K562 (cell line): ENCODE measurements around the gene RPS6KA2. TPM values are rescaled to one million over a fixed set of nuclear protein-coding genes. Genes with fewer than 3 reads are reported as not detected.

Source experiments
- ATAC-seq: fragments of 200-7000 bp; cut with Tn5 transposase; 3 replicates; pipeline ENCODE4 v1.9.1; 2020; ENCODE audit warnings: moderate library complexity
- BruUV-seq: library from RNA; stranded (reverse); fragments of 400-500 nt; replicated peaks from 2 replicates; lab custom pipeline; 2021; lab: Mats Ljungman, UMichigan
- CTCF ChIA-PET: fragments of 300-600 bp; formaldehyde crosslinking; extraction: SDS; loops from one replicate; lab custom pipeline; 2021; ENCODE audit warnings: low intra/inter-chr PET ratio; lab: Yijun Ruan, JAX
- POLR2A ChIA-PET: fragments of 300-600, 350-650 bp; sonication (Branson Sonifier 250); formaldehyde crosslinking; extraction: SDS; loops from one replicate; lab custom pipeline; 2021; ENCODE audit warnings: antibody characterized with exemption, inconsistent platforms; lab: Yijun Ruan, JAX
- DNase-seq, 4 experiments: peaks; one replicate each; pipeline versions ENCODE4 v3.0.0 to v3.0.0-alpha.2; 2011 to 2018; ENCODE audit warnings: low spot score in 3 of 4, mixed read lengths in 3 of 4; ENCODE audit errors: extremely low read depth in 1 of 4
- FAIRE-seq: peaks from 2 replicates; lab custom pipeline; 2011; peaks lifted over from hg19 to GRCh38; lab: Jason Lieb, UNC
- H2AFZ ChIP-seq: 2 replicates; pipeline ENCODE4 v1.6.0; 2011; ENCODE audit warnings: low read depth, low read length, control low read depth, inconsistent platforms
- H3K27ac ChIP-seq: fragments of 200-600 bp; 3 replicates; pipeline ENCODE4 v1.8.0; 2011; ENCODE audit warnings: low read depth, mild to moderate bottlenecking, control low read depth, inconsistent platforms, low read length, moderate library complexity, mixed read lengths; ENCODE audit errors: extremely low read depth
- H3K27me3 ChIP-seq, 2 experiments: fragments of 300-600 bp in 1 of 2; 2 replicates in 1 of 2; 3 replicates in 1 of 2; pipeline versions ENCODE4 v1.6.0 to v1.8.0; 2011; ENCODE audit warnings: inconsistent platforms in 2 of 2, low read length in 2 of 2, mild to moderate bottlenecking in 1 of 2, mixed read lengths in 1 of 2, moderate library complexity in 1 of 2; ENCODE audit not compliant: control insufficient read depth in 2 of 2, insufficient read depth in 2 of 2
- H3K36me3 ChIP-seq: fragments of 300-600 bp; 3 replicates; pipeline ENCODE4 v1.8.0; 2011; ENCODE audit warnings: mild to moderate bottlenecking, low read length, inconsistent platforms; ENCODE audit not compliant: control insufficient read depth, insufficient read depth
- H3K4me1 ChIP-seq, 2 experiments: fragments of 200-600 bp in 1 of 2; replicated peaks in 1 of 2; 2 replicates in 1 of 2; 3 replicates in 1 of 2; pipeline versions ENCODE4 v1.5.1 to v1.8.0; 2011; ENCODE audit warnings: inconsistent platforms in 2 of 2, low read length in 2 of 2, mild to moderate bottlenecking in 1 of 2, mixed read lengths in 1 of 2, moderate library complexity in 1 of 2; ENCODE audit not compliant: control insufficient read depth in 2 of 2, insufficient read depth in 2 of 2
- H3K4me2 ChIP-seq: 2 replicates; pipeline ENCODE4 v1.6.1; 2011; ENCODE audit warnings: low read length, control low read depth, inconsistent platforms, mixed read lengths; ENCODE audit not compliant: insufficient read depth
- H3K4me3 ChIP-seq: fragments of 200-600 bp; sonication (generic), shearing (Covaris generic); 2 replicates; pipeline ENCODE4 v1.5.1; 2016; ENCODE audit warnings: control low read depth, inconsistent platforms
- H3K79me2 ChIP-seq: fragments of 200-600 bp; 3 replicates; pipeline ENCODE4 v1.8.0; 2011; ENCODE audit warnings: low read length, inconsistent platforms; ENCODE audit not compliant: control insufficient read depth, insufficient read depth
- H3K9ac ChIP-seq, 2 experiments: 2 replicates each; pipeline versions ENCODE4 v1.6.0 to v1.6.1; 2011; ENCODE audit warnings: low read depth in 2 of 2, low read length in 2 of 2, control low read depth in 1 of 2, inconsistent platforms in 1 of 2, mild to moderate bottlenecking in 1 of 2, mixed read lengths in 1 of 2; ENCODE audit not compliant: insufficient read depth in 1 of 2
- H3K9me1 ChIP-seq: one replicate; pipeline ENCODE4 v1.6.0; 2011; ENCODE audit warnings: inconsistent platforms, mild to moderate bottlenecking, low read length, moderate library complexity; ENCODE audit not compliant: control insufficient read depth, insufficient read depth
- H3K9me3 ChIP-seq: replicated peaks from 2 replicates; pipeline ENCODE4 v1.5.1; 2011; ENCODE audit warnings: low read depth, low read length, inconsistent platforms; ENCODE audit not compliant: control insufficient read depth, insufficient read depth
- H4K20me1 ChIP-seq: replicated peaks from 2 replicates; pipeline ENCODE4 v1.6.1; 2011; ENCODE audit warnings: low read length, inconsistent platforms, mixed read lengths; ENCODE audit not compliant: control insufficient read depth, insufficient read depth
- ATF3 ChIP-seq, 2 experiments: fragments of 450-650 bp in 1 of 2; sonication (generic) in 1 of 2; formaldehyde crosslinking in 1 of 2; IDR thresholded peaks in 1 of 2; conservative IDR thresholded peaks in 1 of 2; 2 replicates each; pipeline versions ENCODE4 v1.6.1 to v1.8.1; 2016 to 2023; ENCODE audit warnings: mild to moderate bottlenecking in 2 of 2, moderate library complexity in 2 of 2, inconsistent platforms in 1 of 2, missing genetic modification reagents in 1 of 2
- CEBPB ChIP-seq: fragments of 450-650 bp; IDR thresholded peaks from 2 replicates; pipeline ENCODE4 v1.6.1; 2016; ENCODE audit warnings: missing genetic modification characterization, missing compliant biosample characterization
- CEBPG ChIP-seq, 3 experiments: fragments of 200-800 bp in 1 of 3; sonication (Bioruptor generic) in 1 of 3; sonication (generic) in 1 of 3; formaldehyde crosslinking in 1 of 3; IDR thresholded peaks in 2 of 3; conservative IDR thresholded peaks in 1 of 3; 2 replicates each; pipeline versions ENCODE4 v1.6.1 to v1.8.0; 2016 to 2022; ENCODE audit warnings: missing compliant biosample characterization in 2 of 3, missing genetic modification characterization in 2 of 3, mild to moderate bottlenecking in 1 of 3, missing genetic modification reagents in 1 of 3
- TSC22D4 ChIP-seq: fragments of 450-650 bp; IDR thresholded peaks from 2 replicates; pipeline ENCODE4 v1.6.1; 2016; ENCODE audit warnings: missing genetic modification characterization, missing biosample characterization, control low read depth
- ZNF449 ChIP-seq: fragments of 250-450 bp; sonication (Bioruptor Pico); IDR thresholded peaks from 2 replicates; pipeline ENCODE4 v1.8.0; 2022; ENCODE audit warnings: moderate library complexity, mild to moderate bottlenecking, inconsistent platforms
- WGBS: fragments of 100-300 bp; shearing (Covaris generic); methylation state at CpG from one replicate; pipeline ENCODE4 v1.1.6; 2016; ENCODE audit warnings: low coverage, mixed read lengths; ENCODE audit not compliant: insufficient coverage; ENCODE audit errors: missing lambda C conversion rate; 5-methylcytosine and 5-hydroxymethylcytosine counted together
- in situ Hi-C: fragments of 300-500 bp; cut with MboI; formaldehyde crosslinking; loops from 4 replicates; pipeline ENCODE4 v1.15.0; 2018; ENCODE audit warnings: inconsistent platforms, mixed read lengths
- intact Hi-C: fragments of 100-400 bp; cut with micrococcal nuclease; formaldehyde crosslinking; loops from 2 replicates; pipeline ENCODE4 v1.14.2; 2022
- polyA plus RNA-seq, 8 experiments: library from polyadenylated mRNA; depleted of rRNA in 4 of 8; stranded (reverse) in 5 of 8; unstranded in 3 of 8; fragments of >200 nt; fragmentation: Nextera tagmentation in 2 of 8; fragmentation: Illumina TruSeq in 1 of 8; extraction: Ambion mirVana in 2 of 8; extraction: Trizol in 1 of 8; gene quantifications; 2 replicates each; pipeline versions ENCODE4 v1.2.1 to v1.2.3, GENCODE V29; 2011 to 2014; ENCODE audit warnings: inconsistent platforms in 1 of 8, missing spikeins in 1 of 8
- total RNA-seq, 7 experiments: library from RNA; depleted of rRNA in 6 of 7; stranded (reverse); fragments of >200 nt in 6 of 7; fragmentation: Illumina TruSeq in 2 of 7; extraction: Trizol in 2 of 7; gene quantifications; 2 replicates each; pipeline versions ENCODE4 v1.2.1 to v1.2.3, GENCODE V29; 2011 to 2021; ENCODE audit warnings: low replicate concordance in 1 of 7
- TF ChIP-seq, protein P1 (sequence below): fragments of 250-450 bp; sonication (Bioruptor Pico); IDR thresholded peaks from 2 replicates; pipeline ENCODE4 v1.5.1; 2021; ENCODE audit warnings: mild to moderate bottlenecking
- TF ChIP-seq, protein P2 (sequence below), 3 experiments: fragments of 200-800 bp in 1 of 3; sonication (Bioruptor generic) in 1 of 3; sonication (generic) in 1 of 3; formaldehyde crosslinking in 1 of 3; IDR thresholded peaks; 2 replicates each; pipeline versions ENCODE4 v1.6.1 to v1.8.0; 2016 to 2022; ENCODE audit warnings: mild to moderate bottlenecking in 2 of 3, missing compliant biosample characterization in 2 of 3, missing genetic modification characterization in 2 of 3, missing genetic modification reagents in 1 of 3

The RPS6KA2 gene
- total and polyA plus RNA-seq, 9 of the 15 experiments (the other 6 are each of a cell fraction or from before 2014, with no cell fraction given): 0.29 to 1.00 (median 0.53) TPM

DNA sequence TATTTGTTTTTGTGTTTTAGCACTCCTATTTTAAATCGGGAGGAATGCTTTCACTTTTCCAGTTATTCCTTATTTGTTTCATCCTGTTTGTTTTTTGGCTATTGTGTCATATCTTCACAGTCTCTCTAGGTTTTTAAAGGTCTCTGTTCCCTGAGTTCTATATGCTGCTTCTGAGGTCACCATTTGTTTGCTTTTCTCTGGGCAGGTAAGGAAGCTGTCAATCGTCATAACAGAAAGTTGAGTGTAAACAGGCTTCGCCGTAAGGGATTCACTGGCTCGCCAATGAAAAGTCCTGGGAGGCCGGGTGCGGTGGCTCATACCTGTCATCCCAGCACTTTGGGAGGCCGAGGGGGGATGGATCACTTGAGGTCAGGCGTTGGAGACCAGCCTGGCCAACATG lies 48.7 kb upstream of the RPS6KA2 start:
- Histone ChIP-seq H2AFZ (no peak overlapping the region), H3K4me1 (no peaks in the 10 kb centered on the region; a peak in 2 of 5 replicates), H3K79me2 (no peaks in the 10 kb centered on the region), H3K9me1 (no peaks in the 10 kb centered on the region), H3K9ac (no peak overlapping the region), H3K27me3 (peaks cover 23 to 55% of the 10 kb centered on the region in 2 experiments; a peak in 4 of 5 replicates), H4K20me1 (peaks cover 3% of the 10 kb centered on the region; the same call in 1 of the 2 replicates), H3K4me2 (no peak overlapping the region), H3K9me3 (no peaks in the 10 kb centered on the region), H3K36me3 (no peaks in the 10 kb centered on the region), H3K27ac (no peak overlapping the region), H3K4me3 (no peak overlapping the region)
- FAIRE-seq: no peak
- 3% methylated on average over 9 of the region's 9 CpGs for WGBS
- no peak for DNase-seq
- CTCF ChIA-PET: no interaction called here
- ATAC-seq: no peak
- in situ Hi-C loops: no loop called here
- POLR2A ChIA-PET: interaction anchor here (0.7 kb wide), 1 partner anchor 241 kb away, joined by 4 read pairs; no protein-coding TSS in a partner anchor
- no TSS peak for BruUV-seq
- intact Hi-C loops: no loop called here
- TF ChIP-seq, protein P1, sequence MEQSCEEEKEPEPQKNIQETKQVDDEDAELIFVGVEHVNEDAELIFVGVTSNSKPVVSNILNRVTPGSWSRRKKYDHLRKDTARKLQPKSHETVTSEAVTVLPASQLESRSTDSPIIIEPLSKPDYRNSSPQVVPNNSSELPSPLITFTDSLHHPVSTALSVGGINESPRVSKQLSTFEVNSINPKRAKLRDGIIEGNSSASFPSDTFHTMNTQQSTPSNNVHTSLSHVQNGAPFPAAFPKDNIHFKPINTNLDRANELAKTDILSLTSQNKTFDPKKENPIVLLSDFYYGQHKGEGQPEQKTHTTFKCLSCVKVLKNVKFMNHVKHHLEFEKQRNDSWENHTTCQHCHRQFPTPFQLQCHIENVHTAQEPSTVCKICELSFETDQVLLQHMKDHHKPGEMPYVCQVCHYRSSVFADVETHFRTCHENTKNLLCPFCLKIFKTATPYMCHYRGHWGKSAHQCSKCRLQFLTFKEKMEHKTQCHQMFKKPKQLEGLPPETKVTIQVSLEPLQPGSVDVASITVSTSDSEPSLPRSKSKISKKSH: no peak
- no peak for TF ChIP-seq TSC22D4 (tag)
- TF ChIP-seq ZNF449 (CRISPR knock-in tag): no peak
- TF ChIP-seq, protein P2, sequence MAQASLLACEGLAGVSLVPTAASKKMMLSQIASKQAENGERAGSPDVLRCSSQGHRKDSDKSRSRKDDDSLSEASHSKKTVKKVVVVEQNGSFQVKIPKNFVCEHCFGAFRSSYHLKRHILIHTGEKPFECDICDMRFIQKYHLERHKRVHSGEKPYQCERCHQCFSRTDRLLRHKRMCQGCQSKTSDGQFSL (CRISPR knock-in tag; IDR thresholded peaks at IDR 0.05): no peak
- TF ChIP-seq, protein P2 (tag; IDR thresholded peaks at IDR 0.05): no peak
- TF ChIP-seq CEBPB (tag): peak; percentile 85
- peak; percentile 75 for TF ChIP-seq ATF3 (IDR thresholded peaks at IDR 0.05)
- no peak for TF ChIP-seq ATF3 (CRISPR knock-in tag; conservative IDR thresholded peaks at IDR 0.05)
- TF ChIP-seq CEBPG (CRISPR knock-in tag; IDR thresholded peaks at IDR 0.05): peak; percentile 41; the same call in 1 of the 2 replicates
- peak; percentile 85 to 95 for TF ChIP-seq CEBPG (tag; conservative IDR thresholded peaks at IDR 0.05 in 1 of 2, IDR thresholded peaks at IDR 0.05 in 1 of 2)
